B cell (primary cell): ENCODE results near the gene SOX18.

ENCODE experiments used
- CTCF ChIP-seq: fragments of 200-600 bp; IDR thresholded peaks from one replicate; pipeline ENCODE4 v1.8.0; 2022; ENCODE audit warnings: antibody characterized with exemption, mild to moderate bottlenecking
- EZH2 ChIP-seq: IDR thresholded peaks from 2 replicates; pipeline ENCODE4 v1.6.1; 2012; ENCODE audit warnings: borderline replicate concordance, low read depth, mild to moderate bottlenecking, moderate library complexity, low read length; ENCODE audit not compliant: insufficient read depth, poor library complexity, severe bottlenecking

- TF ChIP-seq CTCF (no peak), EZH2 (no peak)
These were observed 46.5 kb upstream of the SOX18 start for GRCh38 chr20:64095927-64096326.
